SK-N-MC (cell line): Measurements from ENCODE around the gene ZBTB7A.

ENCODE experiments used
- EZH2 ChIP-seq: fragments of 200-600 bp; sonication (generic); IDR thresholded peaks from one replicate; pipeline ENCODE4 v1.6.1; 2017; ENCODE audit warnings: antibody characterized with exemption
- FOXP2 ChIP-seq: optimal IDR thresholded peaks from 2 replicates; pipeline ENCODE3; 2011; ENCODE audit warnings: mild to moderate bottlenecking, moderate library complexity; ENCODE audit not compliant: insufficient read depth; ENCODE audit errors: extremely low read length, control extremely low read depth
- POLR2AphosphoS5 ChIP-seq: IDR thresholded peaks from 2 replicates; pipeline ENCODE4 v1.6.1; 2012; ENCODE audit warnings: mild to moderate bottlenecking, low read depth, low read length, borderline replicate concordance

- no peak for TF ChIP-seq POLR2AphosphoS5
- no peak for TF ChIP-seq EZH2
- no peak for TF ChIP-seq FOXP2
These were observed 34.3 kb downstream of the ZBTB7A start for GRCh38 chr19:4032436-4032835.
